22Rv1 (cell line): ENCODE data around the gene SYNE3.

Source experiments
- H3K27ac ChIP-seq: fragments of 450-650 bp; 2 replicates; pipeline ENCODE4 v1.5.1; 2017
- ZFX ChIP-seq: fragments of 450-650 bp; IDR thresholded peaks from 2 replicates; pipeline ENCODE4 v1.6.1; 2017; ENCODE audit warnings: antibody characterized with exemption, borderline replicate concordance
- TF ChIP-seq, protein P1 (sequence below): fragments of 450-650 bp; IDR thresholded peaks from 2 replicates; pipeline ENCODE4 v1.5.1; 2017; ENCODE audit warnings: mild to moderate bottlenecking

The SYNE3 gene

DNA sequence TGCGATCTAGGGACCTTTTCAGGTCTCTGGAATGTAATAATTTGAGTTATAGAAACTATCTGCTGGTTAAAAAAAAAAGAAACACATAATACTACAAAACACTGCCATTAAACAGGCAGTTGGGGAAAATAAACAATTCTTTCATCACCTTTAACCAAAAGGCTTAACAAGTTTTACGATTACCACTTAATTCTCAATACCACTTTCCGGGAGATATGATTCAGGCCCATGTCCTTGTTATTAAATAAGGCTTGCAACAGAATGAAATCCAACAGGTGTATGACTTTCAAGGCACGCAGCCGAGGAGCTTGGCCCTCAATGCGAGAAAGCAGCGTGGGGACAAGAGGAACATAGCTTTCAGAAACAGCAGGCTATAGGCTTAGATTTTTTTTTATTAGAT, 12.8 kb upstream of the SYNE3 start:
- no peak overlapping the region for H3K27ac ChIP-seq
- no peak for TF ChIP-seq ZFX
- TF ChIP-seq, protein P1, sequence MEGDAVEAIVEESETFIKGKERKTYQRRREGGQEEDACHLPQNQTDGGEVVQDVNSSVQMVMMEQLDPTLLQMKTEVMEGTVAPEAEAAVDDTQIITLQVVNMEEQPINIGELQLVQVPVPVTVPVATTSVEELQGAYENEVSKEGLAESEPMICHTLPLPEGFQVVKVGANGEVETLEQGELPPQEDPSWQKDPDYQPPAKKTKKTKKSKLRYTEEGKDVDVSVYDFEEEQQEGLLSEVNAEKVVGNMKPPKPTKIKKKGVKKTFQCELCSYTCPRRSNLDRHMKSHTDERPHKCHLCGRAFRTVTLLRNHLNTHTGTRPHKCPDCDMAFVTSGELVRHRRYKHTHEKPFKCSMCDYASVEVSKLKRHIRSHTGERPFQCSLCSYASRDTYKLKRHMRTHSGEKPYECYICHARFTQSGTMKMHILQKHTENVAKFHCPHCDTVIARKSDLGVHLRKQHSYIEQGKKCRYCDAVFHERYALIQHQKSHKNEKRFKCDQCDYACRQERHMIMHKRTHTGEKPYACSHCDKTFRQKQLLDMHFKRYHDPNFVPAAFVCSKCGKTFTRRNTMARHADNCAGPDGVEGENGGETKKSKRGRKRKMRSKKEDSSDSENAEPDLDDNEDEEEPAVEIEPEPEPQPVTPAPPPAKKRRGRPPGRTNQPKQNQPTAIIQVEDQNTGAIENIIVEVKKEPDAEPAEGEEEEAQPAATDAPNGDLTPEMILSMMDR, result no peak

GRCh38 chr14:95527387-95528002, 11.0 kb upstream of the SYNE3 start:
- no peak overlapping the region for H3K27ac ChIP-seq
- TF ChIP-seq ZFX, result no peak
- TF ChIP-seq, protein P1, result peak; percentile 82

GRCh38 chr14:95526483-95527386, 10.3 kb upstream of the SYNE3 start:
- no peak for TF ChIP-seq ZFX
- TF ChIP-seq, protein P1, result no peak
- H3K27ac ChIP-seq, result no peak overlapping the region

GRCh38 chr14:95525999-95526398, 9.5 kb upstream of the SYNE3 start:
- TF ChIP-seq ZFX, result no peak
- TF ChIP-seq, protein P1, result no peak
- H3K27ac ChIP-seq, result no peak overlapping the region

DNA sequence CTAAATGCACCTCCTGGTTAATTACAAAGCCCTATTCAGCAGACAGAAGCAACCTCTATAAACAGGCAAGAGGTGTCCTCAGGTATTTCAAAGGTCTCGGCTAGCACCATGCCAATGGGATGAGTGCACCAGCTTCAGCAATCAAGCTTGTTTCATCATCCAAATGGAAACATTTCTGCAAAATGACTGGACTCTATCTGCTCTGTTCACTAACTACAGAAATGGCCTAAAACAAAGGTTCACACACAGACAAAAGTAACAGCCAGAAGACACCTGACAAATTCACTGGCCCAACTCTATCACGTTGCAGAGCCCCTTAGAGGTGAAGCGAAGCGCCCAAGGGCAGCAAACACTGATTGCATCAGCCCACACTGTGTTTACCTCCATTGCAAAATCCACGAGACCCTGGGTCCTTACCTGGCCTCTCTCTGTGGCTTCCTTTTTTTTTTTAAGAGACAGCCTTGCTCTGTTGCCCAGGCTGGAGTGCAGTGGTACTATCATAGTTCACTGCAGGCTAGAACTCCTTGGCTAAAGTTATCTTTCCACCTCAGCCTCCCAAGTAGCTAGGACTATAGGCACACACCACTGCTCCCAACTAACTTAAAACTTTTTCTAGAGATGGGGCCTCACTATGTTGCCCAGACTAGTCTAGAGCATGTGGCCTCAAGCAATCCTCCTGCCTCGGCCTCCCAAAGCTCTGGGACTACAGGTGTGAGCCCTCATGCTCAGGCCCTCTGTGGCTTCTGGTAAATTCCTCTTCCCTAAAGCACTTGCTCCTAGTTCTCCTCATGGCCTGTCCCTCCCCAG, 8.5 kb upstream of the SYNE3 start:
- no peak overlapping the region for H3K27ac ChIP-seq
- TF ChIP-seq, protein P1, result no peak
- no peak for TF ChIP-seq ZFX

- TF ChIP-seq ZFX, result no peak
- TF ChIP-seq, protein P1, result no peak
- no peak overlapping the region for H3K27ac ChIP-seq
Measured at GRCh38 chr14:95523815-95524448, 7.5 kb upstream of the SYNE3 start.
